ES-I3 (cell line): ENCODE results near the gene UTF1.
A peak's percentile ranks its signal among the peaks of the same experiment; 100 is the strongest.
"Not testable (repeated sequence)": the region's sequence is repeated elsewhere in the genome, so short reads cannot be mapped to it uniquely, and the experiment has no call there.

Experiments
- H3K36me3 ChIP-seq: 2 replicates; pipeline ENCODE4 v1.6.1; 2013; ENCODE audit warnings: mild to moderate bottlenecking, low read length, control low read depth, moderate library complexity; ENCODE audit not compliant: insufficient read depth
- H3K4me1 ChIP-seq: 2 replicates; pipeline ENCODE4 v1.6.1; 2013; ENCODE audit warnings: mild to moderate bottlenecking, control low read depth, low read length; ENCODE audit not compliant: insufficient read depth
- H3K9ac ChIP-seq: 2 replicates; pipeline ENCODE4 v1.6.1; 2013; ENCODE audit warnings: low read depth, mild to moderate bottlenecking, low read length, moderate library complexity
- H3K9me3 ChIP-seq: 2 replicates; pipeline ENCODE4 v1.6.1; 2013; ENCODE audit warnings: mild to moderate bottlenecking, low read length, moderate library complexity; ENCODE audit not compliant: control insufficient read depth, insufficient read depth

The UTF1 gene

DNA sequence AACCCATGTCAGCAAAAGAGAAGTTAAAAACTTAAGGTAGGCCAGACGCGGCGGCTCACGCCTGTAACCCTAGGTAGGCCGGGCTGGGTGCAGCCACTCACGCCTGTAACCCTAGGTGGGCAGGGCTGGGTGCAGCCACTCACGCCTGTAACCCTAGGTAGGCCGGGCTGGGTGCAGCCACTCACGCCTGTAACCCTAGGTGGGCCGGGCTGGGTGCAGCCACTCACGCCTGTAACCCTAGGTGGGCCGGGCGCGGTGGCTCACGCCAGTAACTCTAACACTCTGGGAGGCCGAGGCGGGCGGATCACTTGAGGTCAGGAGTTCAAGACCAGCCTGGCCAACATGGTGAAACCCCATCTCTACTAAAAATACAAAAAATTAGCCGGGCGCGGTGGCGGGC lies 8.3 kb upstream of the UTF1 start:
- not testable (repeated sequence) for H3K36me3 ChIP-seq, H3K9me3 ChIP-seq, H3K9ac ChIP-seq, H3K4me1 ChIP-seq

DNA sequence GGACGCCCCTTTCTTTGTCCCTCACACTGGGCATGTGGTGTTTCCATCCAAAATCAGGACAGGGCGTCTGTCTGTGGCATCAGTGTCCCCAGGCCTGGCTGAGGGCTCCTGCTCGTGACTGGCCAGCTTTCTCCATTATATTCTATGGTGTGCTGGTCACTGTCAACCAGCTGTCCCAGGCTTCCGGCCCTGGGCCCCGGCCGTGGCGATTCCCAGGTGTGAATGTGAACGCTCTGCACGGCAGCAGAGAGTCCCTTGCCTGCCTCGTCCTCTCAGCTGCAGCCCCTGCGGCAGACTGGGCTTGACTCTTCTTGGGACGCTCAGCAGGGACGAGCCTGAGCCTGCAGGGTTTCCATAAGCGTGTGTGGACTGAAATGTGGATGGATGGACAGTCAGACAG lies 5.9 kb upstream of the UTF1 start:
- no peaks in the 10 kb centered on the region for H3K9me3 ChIP-seq
- H3K4me1 ChIP-seq = peaks cover 6% of the 10 kb centered on the region; the same call in 1 of the 2 replicates
- H3K9ac ChIP-seq = no peak overlapping the region
- H3K36me3 ChIP-seq = no peaks in the 10 kb centered on the region

DNA sequence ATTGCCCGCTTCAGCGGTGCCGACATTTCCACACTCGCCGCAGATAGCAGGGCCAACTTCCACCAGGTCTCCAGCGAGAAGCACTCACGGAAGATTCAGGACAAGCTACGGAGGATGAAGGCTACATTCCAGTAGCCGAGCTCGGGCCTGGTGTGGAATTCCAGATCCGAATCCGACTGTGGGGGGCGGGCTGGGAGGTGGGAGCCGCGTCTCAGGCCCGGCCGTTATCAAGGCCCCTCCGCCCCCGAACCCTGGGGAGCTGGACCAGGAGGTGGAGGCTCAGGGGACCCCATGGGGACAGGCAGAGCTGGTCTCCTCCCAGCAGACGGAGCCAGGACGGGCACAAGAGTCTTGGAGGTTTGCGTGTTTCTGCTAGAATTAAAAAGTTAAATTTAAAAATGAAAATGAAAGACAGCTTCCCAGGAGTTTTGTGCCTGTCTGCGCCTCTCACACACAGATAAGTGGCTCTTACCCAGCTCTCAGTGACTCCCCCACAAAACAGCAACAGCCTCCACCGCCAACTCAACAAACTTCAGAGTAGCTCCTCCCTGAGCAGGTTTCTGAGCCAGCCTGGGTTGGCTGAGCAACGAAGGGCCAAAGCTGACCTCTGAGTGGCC lies 5.2 kb upstream of the UTF1 start:
- peaks cover 6% of the 10 kb centered on the region; the same call in 1 of the 2 replicates for H3K4me1 ChIP-seq
- no peaks in the 10 kb centered on the region for H3K36me3 ChIP-seq
- H3K9ac ChIP-seq = no peak overlapping the region
- H3K9me3 ChIP-seq = no peaks in the 10 kb centered on the region

DNA sequence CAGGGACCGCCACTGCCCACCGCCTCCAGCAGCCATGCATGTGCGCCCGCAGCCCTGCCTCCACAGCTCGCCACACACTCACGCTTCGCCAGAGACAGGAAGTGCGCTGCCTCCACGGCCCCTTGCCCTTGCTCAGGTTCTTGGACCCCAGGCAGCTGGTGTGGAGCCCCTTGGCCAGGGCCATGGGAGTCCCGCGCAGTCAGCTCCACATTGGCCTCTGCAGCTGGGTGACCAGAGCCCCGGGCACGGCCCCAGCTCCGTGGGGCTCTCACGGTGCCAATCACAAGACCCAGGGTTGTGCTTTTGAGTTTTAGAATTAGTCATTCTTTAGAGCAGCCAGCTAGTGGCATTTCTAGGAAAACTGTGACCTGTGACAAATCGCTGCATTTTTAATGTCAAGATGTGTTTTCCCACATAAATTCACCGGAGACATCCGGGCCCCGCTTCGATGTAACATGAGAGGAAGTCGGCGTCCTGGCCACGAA lies 4.3 kb upstream of the UTF1 start:
- H3K36me3 ChIP-seq = no peaks in the 10 kb centered on the region
- H3K9ac ChIP-seq = no peak overlapping the region
- peaks cover 6% of the 10 kb centered on the region; the same call in 1 of the 2 replicates for H3K4me1 ChIP-seq
- no peaks in the 10 kb centered on the region for H3K9me3 ChIP-seq

DNA sequence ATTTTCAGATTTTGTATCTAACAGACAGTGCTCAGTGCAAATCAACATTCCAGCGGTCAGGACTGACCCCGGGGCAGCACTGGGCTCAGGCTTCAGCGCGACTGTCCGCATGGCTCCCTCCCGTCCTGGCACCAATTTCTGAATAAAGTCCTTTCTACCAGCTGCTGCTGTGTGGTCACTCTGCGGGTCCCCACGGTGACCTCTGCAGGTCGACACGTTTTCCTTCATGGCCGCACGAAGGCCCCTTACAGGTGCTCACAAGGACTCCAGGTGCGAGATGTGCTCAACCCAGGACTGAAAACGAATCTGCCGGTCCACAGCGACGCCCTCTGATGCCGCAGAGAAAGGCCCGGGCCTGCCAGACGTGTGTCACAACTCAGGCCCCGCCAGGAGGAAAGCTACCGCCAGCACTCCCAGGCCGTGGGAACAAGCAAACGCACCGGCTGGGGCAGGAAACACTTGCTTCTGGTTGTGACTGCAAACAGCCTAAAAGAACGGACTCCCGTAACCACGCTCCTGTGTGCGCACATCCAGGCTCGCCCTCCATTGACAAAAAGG lies 3.7 kb upstream of the UTF1 start:
- no peaks in the 10 kb centered on the region for H3K36me3 ChIP-seq

DNA sequence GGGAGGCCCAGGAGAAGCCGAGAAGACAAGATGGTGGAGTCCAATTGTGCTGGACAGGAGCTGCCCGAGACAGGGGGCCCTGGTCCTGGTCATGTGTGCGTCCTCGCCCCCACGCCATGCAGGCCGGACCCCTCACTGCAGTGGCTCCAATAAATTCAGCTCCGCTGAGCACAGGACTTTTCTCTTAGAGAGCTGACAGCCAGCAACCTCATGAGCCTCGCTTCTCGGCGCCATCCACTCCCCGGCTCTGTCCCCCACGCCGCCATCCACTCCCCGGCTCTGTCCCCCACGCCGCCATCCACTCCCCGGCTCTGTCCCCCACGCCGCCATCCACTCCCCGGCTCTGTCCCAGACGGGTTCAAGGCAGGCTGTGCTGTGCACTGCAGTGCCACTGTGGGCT lies 2.8 kb upstream of the UTF1 start:
- H3K36me3 ChIP-seq = no peaks in the 10 kb centered on the region
- H3K4me1 ChIP-seq = peaks cover 6% of the 10 kb centered on the region; the same call in 1 of the 2 replicates
- no peaks in the 10 kb centered on the region for H3K9me3 ChIP-seq
- no peak overlapping the region for H3K9ac ChIP-seq

More for the DNA sequence above, 3.7 kb upstream of the UTF1 start:
- Histone ChIP-seq H3K9me3 (no peaks in the 10 kb centered on the region), H3K4me1 (peaks cover 6% of the 10 kb centered on the region; the same call in 1 of the 2 replicates), H3K9ac (no peak overlapping the region)

DNA sequence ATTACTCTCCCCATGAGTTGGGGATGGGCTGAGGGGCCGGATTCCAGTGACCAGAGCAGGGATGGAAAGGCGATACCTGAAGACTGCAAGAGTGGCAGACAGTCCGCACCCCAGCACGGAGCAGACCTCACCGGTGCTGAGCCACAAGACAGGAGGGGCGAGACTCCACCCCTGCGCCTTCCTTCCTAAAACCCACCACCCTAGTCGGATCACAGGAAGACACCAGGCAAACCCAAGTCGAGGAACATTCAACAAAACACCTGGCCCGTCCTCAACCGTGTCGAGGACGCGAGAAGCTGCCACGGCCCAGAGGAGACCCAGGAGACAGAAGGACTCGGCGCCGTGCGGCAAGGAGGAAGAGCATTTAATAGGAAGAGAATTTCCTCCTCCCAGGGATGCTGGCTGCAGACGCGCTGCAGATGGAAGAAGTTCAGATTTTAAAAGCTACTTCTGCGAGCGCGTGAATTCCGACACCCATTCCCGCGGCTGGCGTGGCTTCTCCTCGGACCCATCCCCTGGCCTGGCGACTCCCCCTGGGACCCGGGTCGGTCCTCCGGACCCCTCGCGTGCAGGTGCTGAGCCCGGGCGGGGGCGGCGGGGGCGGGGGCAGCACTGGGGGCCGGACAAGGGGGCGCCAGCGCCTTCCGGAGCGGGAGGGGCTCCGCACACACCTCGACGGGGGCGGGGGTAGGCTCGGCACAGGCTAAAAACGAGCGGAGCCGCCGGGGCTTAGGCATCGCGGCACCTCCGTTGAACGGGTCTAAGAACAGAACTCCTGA lies 563 bp upstream of the UTF1 start:
- Histone ChIP-seq H3K36me3 (no peaks in the 10 kb centered on the region), H3K4me1 (peaks cover 6% of the 10 kb centered on the region; the same call in 1 of the 2 replicates), H3K9me3 (no peaks in the 10 kb centered on the region), H3K9ac (peak overlapping the region; percentile 67)

DNA sequence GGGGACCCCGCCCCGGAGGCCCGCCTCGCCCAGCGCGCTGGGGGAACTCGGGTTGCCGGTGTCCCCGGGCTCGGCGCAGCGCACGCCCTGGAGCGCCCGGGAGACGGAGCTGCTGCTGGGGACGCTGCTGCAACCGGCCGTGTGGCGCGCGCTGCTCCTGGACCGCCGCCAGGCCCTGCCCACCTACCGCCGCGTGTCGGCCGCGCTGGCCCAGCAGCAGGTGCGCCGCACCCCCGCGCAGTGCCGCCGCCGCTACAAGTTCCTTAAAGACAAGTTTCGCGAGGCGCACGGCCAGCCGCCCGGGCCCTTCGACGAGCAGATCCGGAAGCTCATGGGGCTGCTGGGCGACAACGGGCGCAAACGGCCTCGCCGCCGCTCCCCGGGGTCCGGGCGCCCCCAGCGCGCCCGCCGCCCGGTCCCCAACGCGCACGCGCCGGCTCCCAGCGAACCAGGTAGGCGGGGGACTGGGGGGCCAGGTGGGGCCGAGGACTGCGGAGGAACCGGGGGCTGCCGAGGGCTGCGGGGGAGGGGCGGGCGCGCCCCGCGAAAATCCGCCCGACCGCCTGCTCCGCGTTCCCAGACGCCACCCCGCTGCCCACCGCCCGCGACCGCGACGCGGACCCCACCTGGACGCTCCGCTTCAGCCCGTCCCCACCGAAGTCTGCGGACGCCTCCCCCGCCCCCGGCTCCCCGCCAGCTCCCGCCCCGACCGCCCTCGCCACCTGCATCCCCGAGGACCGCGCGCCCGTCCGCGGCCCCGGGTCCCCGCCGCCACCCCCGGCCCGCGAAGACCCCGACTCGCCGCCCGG lies 574 bp downstream of the UTF1 start:
- Histone ChIP-seq H3K9ac (peak overlapping the region; percentile 75), H3K4me1 (peaks cover 6% of the 10 kb centered on the region; the same call in 1 of the 2 replicates), H3K9me3 (no peaks in the 10 kb centered on the region), H3K36me3 (no peaks in the 10 kb centered on the region)

DNA sequence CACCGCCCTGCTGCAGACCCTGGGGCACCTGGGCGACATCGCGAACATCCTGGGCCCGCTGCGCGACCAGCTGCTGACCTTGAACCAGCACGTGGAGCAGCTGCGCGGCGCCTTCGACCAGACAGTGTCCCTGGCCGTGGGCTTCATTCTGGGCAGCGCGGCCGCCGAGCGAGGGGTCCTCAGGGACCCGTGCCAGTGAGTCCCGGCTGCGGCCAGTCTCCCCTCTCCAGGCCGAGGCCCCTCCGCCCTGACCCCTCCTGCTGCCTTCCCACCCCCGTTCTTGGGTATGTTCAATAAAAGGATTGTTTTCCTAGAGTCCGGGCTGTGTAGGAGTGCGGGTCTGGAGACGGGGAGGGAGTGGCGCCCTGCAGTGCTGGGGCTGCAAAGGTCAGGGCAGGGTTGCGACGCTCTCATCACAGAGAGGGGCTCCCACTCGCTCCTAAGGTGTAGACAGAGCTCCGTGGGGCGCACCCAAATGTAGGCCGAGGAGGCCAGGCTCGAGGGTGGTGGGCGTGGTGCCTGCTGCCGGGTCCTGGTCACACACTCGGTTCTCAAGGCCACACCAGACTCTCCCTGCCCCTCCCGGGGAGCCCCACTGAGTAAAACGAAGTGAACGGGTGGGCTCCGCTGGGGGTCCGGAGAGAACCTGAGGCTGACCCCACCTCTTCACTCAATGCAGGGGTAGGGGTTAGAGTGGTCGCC lies 1.4 kb downstream of the UTF1 start:
- Histone ChIP-seq H3K4me1 (peaks cover under 1% of the 10 kb centered on the region; the same call in 1 of the 2 replicates), H3K9ac (peak overlapping the region; percentile 45), H3K36me3 (no peaks in the 10 kb centered on the region), H3K9me3 (no peaks in the 10 kb centered on the region)

DNA sequence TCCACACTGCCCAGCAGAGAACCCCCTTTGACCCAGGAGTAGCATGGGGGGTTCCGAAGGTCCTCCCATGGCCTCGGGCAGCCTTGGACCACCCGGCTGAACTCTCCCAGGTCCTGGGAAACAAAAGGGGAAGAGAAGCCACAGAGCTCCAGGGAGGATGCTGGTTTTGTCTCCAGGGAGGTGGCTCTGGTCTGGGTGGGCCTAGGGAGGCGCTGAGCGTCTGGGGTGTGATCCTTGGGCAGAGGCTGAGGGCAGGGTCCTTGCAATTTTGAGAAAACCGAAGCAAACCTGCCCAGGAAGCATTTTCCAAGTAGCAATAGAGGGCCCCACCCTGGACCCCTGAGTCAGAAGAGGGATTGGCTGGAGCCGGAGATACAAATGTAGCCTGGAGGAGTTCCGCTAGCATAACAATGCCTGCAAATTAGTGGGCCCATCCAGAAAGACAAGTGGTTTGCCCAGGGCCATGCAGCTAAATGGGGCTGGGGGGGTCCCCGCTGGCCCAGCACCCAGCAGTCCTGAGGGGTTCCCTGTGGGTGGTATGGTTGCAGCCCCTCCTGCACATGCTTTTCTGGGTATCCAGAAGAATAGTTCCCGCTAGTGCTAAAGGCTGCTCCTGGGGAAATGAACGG lies 2.0 kb downstream of the UTF1 start:
- Histone ChIP-seq H3K4me1 (no peaks in the 10 kb centered on the region; the same call in 1 of the 2 replicates), H3K9ac (peak overlapping the region; percentile 45), H3K36me3 (no peaks in the 10 kb centered on the region), H3K9me3 (no peaks in the 10 kb centered on the region)

DNA sequence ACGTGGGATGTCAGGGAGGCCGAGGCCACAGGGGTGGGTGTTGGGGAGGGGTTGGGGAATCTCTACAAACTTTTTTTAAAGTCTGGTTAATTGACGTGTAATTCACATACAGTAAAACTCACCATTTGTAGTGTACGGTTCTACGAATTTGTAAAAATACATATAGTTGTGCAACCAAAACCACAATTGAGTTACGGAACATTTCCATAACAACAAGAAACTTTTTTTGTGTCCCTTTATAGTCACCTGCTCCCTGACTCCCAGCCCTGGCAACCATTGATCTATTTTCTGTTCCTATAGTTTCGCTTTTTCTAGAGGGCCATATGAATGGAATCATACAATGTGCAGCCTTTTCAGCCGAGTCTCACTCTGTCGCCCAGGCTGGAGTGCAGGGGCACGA lies 4.8 kb downstream of the UTF1 start:
- not testable (repeated sequence) for H3K9me3 ChIP-seq, H3K36me3 ChIP-seq, H3K4me1 ChIP-seq
- H3K9ac ChIP-seq = peak overlapping the region; percentile 73; the same call in 1 of the 2 replicates

DNA sequence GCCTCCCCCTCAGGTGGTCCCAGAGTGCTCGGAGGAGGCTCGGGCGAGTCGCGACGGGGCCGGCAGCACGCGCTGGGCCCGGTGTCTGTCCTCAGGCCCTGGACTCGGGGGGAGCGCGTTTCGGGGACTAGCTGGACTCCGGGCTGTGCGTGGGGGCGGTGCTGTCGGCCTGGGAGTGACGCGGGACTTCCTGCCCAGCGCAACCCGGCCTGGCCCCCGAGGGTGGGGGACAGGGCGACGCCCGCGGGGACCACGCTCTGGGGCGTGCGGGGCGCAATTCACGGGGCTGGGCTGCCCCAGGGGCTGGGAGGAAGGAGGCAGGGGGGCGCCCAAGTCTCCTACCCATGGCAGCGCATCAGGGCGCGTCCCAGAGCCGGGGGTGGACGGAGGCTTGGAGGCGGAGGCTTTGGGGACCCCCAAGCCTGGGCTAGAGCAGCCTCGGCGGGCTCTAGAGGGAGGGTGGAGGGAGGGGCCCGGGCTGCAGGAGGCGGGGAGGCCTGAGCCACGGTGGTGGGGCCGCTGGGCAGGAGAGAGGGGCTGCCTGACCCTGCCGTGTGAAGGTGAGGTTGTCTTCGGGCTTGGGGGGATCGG lies 5.3 kb downstream of the UTF1 start:
- H3K36me3 ChIP-seq = no peaks in the 10 kb centered on the region
- H3K9me3 ChIP-seq = no peaks in the 10 kb centered on the region
- H3K4me1 ChIP-seq = peaks cover 5% of the 10 kb centered on the region; the same call in 1 of the 2 replicates
- H3K9ac ChIP-seq = peak overlapping the region; percentile 73

DNA sequence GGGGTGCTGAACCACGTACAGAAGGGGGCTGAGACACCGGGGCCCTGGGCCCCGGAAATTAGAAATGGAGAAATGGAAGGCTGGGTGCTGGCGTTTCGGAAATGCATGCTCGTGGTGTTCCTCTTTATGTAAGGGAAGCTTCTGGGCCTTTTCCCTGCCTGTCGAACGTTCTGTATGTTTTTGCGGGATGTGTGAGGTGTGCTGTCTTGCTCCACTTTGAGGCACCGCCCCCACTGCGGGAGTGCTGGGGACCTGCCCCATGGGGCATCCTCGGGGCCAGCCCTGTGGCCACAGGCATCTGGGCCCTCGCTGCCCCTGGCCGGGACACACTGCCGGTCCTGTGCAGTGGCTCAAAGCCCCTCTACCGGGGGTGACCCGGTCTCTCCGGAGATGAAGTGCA lies 5.9 kb downstream of the UTF1 start:
- peak overlapping the region; percentile 73; the same call in 1 of the 2 replicates for H3K9ac ChIP-seq

More for the DNA sequence above, 5.9 kb downstream of the UTF1 start:
- Histone ChIP-seq H3K36me3 (no peaks in the 10 kb centered on the region), H3K4me1 (peaks cover 5% of the 10 kb centered on the region; the same call in 1 of the 2 replicates), H3K9me3 (no peaks in the 10 kb centered on the region)
